Measurements from ENCODE around the gene LGR5.

- no peak for TF ChIP-seq CTCF (IDR thresholded peaks at IDR 0.05; ENCODE audit: borderline replicate concordance, extremely low read depth, low read length, poor library complexity, severe bottlenecking)
- no peak for TF ChIP-seq EZH2 (IDR thresholded peaks at IDR 0.05; ENCODE audit: borderline replicate concordance, low read depth, low read length, severe bottlenecking)
Observed at GRCh38 chr12:71585218-71585617, 145.6 kb downstream of the LGR5 start.

All from DND-41 (cell line).